RKO (cell line): ENCODE results near the gene TARS2.
A peak's percentile ranks its signal among the peaks of the same experiment; 100 is the strongest.

Source experiments
- DNase-seq: peaks from one replicate; pipeline ENCODE4 v3.0.0-alpha.2; 2016; ENCODE audit warnings: low spot score

TARS2 gene, protein sequence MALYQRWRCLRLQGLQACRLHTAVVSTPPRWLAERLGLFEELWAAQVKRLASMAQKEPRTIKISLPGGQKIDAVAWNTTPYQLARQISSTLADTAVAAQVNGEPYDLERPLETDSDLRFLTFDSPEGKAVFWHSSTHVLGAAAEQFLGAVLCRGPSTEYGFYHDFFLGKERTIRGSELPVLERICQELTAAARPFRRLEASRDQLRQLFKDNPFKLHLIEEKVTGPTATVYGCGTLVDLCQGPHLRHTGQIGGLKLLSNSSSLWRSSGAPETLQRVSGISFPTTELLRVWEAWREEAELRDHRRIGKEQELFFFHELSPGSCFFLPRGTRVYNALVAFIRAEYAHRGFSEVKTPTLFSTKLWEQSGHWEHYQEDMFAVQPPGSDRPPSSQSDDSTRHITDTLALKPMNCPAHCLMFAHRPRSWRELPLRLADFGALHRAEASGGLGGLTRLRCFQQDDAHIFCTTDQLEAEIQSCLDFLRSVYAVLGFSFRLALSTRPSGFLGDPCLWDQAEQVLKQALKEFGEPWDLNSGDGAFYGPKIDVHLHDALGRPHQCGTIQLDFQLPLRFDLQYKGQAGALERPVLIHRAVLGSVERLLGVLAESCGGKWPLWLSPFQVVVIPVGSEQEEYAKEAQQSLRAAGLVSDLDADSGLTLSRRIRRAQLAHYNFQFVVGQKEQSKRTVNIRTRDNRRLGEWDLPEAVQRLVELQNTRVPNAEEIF

DNA sequence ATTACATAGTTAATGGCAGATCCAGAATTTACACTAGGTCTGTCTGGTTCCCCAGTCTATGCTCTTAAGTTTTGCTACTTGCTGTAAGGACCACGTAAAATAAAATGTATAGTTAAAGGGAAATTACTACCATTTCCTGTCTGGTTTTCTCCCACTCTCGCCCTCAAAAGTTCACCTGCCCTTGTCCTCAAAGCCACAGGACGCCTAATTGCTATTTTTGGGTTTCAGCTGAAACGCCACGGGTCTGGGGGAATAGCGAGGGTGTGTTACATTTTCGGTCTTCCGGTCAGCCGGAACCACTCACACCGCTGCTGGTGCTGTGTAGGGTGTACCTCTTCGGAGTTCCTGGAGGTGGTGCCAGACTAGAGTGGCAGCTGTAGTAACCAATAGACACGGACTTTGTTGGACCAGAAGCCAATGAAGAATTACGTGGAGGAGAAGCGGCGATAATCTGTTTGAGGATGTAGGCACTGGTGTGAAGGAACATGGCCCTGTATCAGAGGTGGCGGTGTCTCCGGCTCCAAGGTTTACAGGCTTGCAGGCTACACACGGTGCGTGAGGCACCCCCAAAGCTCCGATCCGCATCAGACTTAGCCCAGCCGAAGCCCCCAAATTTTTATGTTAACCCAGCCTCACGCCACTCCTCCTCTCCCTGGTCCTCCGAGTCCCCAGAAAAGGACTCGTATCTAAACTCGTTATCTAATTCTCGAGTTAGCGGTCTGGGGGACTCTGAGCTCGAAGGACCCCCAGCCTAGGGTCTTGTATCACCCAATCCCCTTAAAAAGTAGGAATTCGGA is at the start of gene TARS2:
TARS2 (plus strand) TSS at position 454 of the 797 bp plus-strand sequence; CDS start at position 486, 32 bp downstream.
- DNase-seq, result peak; percentile 99

DNA sequence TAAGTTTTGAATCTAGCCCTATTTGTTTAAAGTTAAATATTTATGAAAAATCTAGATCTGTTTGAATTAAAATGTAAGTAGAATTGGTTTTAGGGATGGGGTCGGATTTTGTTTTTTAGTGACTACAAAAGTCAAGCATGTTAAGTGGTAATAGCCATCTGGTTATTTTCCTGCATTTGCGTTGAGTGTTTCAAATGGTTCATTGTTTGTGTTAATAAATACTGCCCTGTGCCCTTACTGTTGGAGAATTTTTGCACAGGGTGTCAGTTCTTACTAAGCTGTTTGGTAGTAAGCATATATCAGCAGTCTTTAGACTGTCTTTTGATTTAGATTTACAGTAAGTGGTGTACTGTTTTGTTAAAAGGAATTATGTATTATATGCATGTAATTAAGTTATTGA is 46.1 kb upstream of the TARS2 start:
- no peak for DNase-seq

DNA sequence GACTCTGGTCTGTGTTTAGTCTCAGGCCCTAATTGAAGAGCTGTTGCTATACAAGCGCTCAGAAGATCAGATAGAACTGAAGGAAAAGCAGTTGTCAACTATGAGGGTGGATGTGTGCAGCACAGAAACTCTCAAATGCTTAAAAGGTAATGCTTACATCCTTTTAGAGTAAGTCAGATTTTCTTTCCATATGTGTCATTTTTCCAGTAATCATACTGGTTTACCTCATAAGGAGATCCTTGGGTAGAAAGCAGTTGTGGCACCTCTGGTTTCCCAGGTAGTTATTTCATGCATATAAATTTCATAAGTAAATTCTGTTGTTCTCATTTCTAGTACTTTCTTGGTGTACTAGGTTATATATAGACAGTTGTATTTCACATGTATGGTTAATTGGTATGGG is 43.0 kb upstream of the TARS2 start:
- DNase-seq, result no peak

DNA sequence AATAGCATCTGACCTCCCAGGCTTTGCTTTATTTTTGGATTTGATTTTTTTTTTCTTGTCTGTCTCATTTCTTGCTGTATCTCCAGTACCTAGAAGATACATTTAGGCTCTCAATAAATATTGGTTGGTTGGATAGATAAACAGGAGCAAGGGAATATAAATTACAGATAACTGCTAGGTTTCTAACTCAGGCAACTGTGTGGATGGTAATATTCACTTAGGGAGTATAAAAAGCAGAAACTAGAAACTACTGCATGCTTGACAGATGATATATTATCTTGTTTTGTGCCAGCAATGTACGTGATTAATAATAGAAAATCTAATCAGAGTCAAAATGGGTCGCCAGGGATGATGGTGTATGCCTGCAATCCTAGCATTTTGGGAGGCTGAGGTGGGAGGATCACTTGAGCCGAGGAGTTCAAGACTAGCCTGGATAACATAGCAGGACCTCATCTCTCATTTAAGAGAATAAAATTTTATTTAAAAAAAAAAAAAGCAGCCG is 31.0 kb upstream of the TARS2 start:
- DNase-seq, result no peak

DNA sequence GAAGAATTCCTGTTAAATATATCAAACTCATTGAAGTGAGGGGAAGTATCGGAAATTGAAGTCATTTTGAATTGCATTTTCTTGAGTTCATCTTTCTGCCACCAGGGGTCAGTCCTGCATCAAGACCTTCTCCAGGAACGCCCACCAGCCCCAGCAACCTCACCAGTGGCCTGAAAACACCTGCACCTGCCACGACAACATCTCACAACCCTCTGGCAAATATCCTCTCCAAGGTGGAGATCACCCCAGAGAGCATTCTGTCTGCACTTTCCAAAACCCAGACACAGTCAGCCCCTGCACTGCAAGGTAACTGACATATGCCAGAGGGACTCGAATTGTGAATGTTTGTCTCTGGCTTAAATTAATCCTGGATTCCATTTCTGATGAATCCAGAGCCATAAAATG is 22.8 kb upstream of the TARS2 start:
- DNase-seq, result peak; percentile 51

DNA sequence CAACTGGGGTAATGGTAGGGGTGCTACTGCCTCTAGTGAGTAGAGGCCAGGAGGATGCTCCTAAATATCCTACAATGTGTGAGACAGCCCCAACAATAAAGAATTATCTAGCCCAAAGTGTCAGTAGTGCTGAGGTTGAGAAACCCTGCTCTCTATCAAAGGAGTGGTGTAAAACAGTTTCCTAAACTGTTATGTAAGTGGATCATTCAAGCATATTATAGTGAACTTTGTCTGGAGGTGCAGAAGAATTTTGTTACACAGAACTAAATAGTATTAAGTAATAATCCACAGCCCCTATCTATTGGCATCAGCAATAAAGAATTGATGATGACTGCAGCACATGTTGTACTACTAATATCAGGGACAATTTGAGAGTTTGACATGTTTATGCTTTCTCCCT is 20.3 kb upstream of the TARS2 start:
- no peak for DNase-seq

DNA sequence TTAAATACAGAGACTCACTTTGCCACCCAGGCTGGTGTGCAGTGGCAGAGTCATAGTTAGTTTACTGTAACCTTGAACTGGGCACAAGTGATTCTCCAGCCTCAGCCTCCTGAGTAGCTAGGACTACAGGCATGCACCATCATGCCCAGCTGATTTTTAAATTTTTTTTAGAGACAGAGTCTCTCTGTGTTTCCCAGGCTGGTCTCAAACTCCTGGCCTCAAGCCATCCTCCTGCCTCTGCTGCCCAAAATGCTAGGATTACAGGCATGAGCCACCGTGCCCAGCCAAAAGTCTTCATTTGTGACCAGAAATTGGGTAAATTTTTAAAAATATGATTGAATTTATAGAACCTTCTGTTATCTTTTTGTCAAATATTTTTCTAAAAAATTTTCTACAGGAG is 17.9 kb upstream of the TARS2 start:
- DNase-seq, result no peak

DNA sequence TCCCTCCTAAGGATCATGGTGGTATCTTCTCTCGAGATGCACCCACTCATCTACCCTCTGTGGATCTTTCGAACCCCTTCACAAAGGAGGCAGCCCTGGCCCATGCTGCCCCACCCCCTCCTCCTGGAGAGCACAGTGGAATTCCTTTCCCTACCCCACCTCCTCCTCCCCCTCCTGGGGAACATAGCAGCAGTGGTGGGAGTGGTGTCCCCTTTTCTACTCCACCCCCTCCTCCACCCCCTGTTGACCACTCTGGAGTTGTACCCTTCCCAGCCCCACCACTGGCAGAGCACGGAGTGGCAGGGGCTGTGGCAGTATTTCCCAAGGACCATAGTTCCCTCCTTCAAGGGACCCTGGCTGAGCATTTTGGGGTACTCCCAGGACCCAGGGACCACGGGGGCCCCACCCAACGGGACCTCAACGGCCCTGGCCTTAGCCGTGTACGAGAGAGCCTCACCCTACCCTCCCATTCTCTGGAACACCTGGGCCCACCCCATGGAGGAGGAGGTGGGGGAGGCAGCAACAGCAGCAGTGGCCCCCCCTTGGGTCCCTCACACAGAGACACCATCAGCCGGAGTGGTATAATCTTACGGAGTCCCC is 14.5 kb upstream of the TARS2 start:
- DNase-seq, result no peak

DNA sequence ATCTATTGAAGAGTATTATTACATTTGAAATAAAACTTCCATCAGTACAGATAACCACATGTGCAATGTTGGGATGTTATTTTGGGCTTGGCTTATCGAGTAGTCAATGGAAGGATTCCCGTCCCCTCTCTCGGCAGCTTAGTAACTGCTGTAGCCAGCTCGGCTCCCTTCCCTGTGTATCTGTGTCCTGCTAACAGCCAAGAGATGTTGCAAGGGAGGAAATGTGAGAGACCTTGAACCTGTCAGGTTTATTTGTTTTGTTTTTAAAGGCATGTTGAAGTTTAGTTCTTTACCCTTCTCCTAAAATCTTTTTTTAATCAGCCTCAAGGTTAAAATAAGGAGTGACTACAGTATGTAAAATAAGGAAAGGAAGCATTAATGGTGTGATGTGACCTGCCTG is 13.6 kb upstream of the TARS2 start:
- DNase-seq, result no peak

DNA sequence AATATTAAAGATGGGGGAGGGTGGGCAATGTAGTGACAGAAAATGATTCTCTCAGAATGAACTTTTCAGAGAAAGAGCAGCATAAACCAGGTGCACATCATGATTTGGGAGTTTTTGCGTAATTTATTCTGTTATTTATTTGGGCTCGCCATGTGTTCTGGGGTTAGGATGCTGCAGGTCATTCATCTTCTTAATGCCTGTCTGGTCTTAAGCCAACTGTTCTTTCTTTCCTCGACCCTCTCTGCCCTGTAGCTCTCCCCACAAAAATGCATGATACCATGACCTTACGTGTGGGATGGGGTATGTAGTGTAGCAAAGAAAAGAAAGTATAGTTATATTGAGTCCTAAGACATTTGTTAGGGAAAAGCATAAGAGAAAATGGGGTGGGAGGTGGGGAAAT is 12.3 kb upstream of the TARS2 start:
- no peak for DNase-seq

DNA sequence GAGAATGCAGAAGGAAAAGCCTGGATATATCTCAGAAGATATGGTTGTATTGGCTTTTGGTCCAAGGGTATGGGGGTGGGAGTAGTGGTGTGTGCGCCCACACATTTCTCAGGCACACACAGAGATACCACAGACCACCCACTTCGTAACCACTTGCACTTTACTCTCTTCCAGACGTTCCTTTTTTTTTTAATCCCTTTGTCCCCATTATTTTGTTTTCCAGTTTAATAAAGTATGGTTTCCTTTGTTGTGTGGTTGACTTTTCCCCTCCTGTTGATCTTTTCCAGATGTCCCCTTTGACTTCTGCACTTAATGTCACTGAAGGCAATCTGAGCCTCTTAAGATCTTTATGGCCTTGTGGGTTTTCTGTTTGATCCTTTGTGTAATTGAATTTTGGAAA is 10.5 kb upstream of the TARS2 start:
- DNase-seq, result no peak

DNA sequence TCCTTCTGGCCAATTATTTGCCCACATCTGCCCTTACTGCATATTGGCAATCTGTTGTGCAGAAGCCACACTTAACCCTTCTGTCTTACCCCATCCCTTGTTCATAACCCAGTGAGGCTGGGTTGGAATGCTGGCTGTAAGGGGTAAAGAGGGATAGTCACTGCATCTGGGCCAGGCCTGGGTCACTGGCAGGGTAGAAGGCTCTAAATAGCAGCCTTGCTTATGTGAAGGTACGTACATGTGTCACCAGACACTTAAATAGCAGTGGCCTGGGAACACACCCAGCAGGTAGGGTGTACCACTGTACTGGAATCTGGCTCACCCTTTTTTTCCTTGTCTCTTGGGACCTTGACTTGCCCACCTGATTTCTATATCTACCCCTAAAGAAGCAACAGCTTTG is 9.9 kb upstream of the TARS2 start:
- no peak for DNase-seq

DNA sequence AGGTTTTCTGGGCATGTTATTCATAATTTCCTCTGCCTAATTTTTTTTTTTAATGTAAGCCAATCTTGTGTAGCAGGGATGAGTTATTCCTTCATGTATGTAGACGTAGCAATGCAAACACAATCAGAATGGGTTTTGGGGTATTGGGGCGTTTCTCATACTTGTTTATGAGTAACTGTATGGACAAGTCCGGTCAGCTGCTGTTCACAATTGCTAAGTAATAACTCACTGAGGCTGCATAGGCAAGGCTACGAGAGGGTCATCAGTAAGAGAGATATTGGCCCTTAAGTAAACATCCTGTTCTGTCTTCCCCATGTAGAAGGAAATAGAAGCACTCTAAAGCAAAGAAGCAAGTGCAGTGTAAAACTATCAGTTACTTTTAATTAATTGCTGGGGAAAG is 9.5 kb upstream of the TARS2 start:
- peak; percentile 74 for DNase-seq

DNA sequence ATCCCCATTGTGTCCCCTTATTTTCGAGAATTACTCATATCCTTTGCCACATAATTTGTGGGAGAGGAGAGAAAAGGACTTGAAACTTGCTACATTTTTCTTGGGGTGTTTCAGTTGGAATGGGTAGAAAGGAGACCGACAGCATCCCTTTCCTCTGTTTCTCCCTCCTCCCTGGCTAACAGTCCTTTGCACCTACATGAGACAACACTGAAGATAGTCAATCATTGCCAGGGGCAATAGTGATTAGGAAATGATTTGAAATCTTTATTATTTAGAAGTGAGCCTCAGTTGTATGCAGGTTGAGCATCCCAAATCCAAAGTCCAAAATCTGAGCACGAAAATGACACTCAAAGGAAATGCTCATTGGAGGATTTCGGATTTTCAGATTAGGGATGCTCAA is 7.8 kb upstream of the TARS2 start:
- DNase-seq, result no peak

DNA sequence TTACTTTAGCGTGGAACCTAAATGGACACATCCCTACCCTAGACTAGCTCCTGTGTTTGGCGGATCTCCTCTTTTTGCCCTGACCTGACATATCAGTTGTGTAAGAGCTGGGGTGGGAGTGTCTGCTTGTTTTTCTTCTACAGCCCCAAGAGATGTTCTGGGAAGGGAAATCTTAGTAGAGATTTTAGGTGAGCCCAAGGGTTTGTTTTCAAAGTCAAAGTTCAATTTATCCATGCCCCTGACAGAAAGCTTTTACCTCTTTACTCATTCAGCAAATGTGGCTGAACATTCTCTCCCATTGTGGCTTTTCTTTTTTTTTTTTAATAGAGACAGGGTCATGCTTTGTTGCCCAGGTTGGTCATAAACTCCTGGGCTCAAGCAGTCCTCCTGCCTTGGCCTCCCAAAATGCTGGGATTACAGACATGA is 7.3 kb upstream of the TARS2 start:
- no peak for DNase-seq

DNA sequence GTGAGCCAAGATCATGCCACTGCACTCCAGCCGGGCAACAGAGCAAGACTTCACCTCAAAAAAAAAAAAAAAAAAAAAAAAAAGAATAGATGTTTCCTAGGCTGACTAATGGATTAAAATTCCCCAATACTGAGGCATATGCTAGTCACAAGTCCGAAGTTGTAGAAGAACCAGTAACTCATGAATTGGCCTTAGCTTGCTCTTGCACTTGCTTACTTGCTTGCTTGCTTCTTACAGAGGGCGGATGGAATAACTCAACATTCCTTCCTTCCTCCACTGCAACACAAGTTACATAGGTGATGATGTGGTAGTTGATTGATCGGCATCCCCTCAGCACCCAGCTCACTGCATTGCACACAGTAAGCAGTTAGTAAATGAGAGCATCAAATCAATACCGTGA is 2.8 kb upstream of the TARS2 start:
- DNase-seq, result peak; percentile 87

DNA sequence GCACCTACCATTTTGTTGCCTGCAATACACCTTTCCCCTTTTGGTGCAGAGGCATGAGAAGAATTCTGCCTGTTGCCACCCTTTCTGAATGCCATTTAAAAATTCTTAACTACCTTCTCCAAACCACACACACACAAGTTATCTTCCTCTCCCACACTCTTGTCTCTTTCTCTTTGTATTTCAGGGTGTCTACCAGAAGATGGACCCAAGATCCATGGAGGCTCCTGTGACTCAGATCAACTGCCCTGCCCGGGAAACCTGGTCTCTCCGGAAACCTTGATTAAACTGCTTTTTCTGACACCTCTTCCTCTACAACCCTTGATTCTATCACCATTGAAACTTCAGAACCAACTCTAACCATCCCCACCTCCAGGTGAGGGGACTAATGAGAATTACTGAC is 2.4 kb upstream of the TARS2 start:
- peak; percentile 35 for DNase-seq

DNA sequence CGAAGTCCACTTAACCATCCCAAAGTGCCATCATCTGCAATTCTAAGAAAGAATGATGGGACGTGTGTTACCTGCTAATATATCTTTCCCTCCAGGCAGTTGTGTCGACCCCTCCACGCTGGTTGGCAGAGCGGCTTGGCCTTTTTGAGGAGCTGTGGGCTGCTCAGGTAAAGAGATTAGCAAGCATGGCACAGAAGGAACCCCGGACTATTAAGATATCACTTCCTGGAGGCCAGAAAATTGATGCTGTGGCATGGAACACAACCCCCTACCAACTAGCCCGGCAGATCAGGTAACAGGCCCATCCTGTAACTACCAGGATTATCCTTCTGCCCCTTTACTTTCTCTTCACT is 520 bp downstream of the TARS2 start:
- peak; percentile 35 for DNase-seq

DNA sequence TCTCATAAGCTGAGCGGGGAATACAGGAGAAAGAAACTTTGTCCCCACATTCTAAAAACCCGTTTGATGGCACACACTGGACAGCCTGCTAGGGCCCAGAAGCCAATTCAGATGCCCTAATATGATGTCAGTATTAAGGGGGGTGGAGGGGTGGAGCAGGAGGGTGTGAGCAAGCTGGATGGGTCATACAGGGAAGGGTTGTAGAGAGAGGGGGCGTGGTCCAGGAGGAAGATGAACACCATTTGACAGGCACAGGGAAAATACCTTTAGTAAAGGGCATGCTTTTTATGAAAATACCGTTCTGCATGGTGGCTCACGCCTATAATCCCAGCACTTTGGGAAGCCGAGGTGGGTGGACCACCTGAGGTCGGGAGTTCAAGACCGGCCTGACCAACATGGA is 6.0 kb downstream of the TARS2 start:
- peak; percentile 42 for DNase-seq

DNA sequence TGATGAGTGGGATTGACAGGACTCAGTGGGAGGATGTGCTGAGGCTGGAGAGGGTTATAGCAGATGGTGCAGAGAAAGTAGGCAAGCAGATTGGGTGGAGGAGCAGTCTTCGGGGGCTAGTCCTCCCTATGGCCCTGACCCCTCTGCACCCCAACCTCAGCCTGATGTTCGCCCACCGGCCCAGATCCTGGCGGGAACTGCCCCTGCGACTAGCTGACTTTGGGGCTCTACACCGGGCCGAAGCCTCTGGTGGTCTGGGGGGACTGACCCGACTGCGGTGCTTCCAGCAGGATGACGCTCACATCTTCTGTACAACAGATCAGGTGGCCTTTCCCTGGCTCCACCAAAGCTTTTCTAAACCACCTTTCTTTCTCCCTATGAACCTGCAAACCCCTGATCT is 11.1 kb downstream of the TARS2 start:
- no peak for DNase-seq

DNA sequence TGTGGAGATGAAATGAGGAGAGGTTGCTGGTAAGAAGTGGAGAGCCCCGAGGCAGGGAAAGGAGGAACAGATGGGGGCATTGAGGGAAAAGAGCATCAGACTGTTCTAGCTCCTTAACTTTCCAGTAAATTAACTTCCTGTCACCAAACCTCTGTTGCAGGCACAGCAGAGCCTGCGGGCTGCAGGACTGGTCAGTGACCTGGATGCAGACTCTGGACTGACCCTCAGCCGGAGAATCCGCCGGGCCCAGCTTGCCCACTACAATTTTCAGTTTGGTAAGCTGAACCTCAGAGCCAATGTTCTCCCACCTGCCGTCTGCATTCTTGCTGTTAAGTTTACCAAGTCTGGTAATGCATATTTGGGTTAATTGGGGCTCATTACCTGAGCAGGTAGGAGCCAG is 18.2 kb downstream of the TARS2 start:
- no peak for DNase-seq
